Measurements from ENCODE around the gene CASP7.

CASP7 gene

DNA sequence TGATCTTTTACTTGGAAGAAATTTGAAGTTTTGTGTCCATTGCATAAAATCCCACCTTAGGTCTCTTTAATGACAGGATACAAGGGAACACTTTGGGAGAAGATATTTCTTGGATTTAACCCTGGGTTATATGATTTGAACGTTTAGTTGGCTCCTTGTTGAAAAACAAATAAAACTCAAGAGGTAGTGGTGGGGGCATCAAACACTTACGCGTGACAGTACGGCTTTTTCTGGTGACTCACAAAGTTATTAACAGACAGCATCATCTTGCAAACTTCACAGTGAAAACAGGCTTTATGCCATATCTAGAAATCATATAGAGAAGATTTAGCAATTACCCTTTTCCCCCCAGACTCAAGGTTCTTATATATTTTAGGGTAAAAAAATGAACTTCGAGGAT is 16.6 kb upstream of the CASP7 start:
- Histone ChIP-seq H3K27me3 (no peaks in the 10 kb centered on the region), H3K36me3 (no peaks in the 10 kb centered on the region), H3K4me3 (ENCODE audit: low read depth, low read length) (no peak overlapping the region), H3K9me3 (no peaks in the 10 kb centered on the region), H3K4me1 (no peaks in the 10 kb centered on the region)
- no peak for DNase-seq
- TF ChIP-seq, protein P1, sequence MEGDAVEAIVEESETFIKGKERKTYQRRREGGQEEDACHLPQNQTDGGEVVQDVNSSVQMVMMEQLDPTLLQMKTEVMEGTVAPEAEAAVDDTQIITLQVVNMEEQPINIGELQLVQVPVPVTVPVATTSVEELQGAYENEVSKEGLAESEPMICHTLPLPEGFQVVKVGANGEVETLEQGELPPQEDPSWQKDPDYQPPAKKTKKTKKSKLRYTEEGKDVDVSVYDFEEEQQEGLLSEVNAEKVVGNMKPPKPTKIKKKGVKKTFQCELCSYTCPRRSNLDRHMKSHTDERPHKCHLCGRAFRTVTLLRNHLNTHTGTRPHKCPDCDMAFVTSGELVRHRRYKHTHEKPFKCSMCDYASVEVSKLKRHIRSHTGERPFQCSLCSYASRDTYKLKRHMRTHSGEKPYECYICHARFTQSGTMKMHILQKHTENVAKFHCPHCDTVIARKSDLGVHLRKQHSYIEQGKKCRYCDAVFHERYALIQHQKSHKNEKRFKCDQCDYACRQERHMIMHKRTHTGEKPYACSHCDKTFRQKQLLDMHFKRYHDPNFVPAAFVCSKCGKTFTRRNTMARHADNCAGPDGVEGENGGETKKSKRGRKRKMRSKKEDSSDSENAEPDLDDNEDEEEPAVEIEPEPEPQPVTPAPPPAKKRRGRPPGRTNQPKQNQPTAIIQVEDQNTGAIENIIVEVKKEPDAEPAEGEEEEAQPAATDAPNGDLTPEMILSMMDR (IDR thresholded peaks at IDR 0.05; ENCODE audit: low read depth, low read length) = no peak

GRCh38 chr10:113663908-113664307 is 15.8 kb upstream of the CASP7 start, which contains the start of gene NRAP:
TSS of gene NRAP (minus strand) at chr10:113664041. CDS start at chr10:113663882, 159 bp downstream.
- H3K27me3 ChIP-seq = no peaks in the 10 kb centered on the region
- no peaks in the 10 kb centered on the region for H3K4me1 ChIP-seq
- DNase-seq = no peak

DNA sequence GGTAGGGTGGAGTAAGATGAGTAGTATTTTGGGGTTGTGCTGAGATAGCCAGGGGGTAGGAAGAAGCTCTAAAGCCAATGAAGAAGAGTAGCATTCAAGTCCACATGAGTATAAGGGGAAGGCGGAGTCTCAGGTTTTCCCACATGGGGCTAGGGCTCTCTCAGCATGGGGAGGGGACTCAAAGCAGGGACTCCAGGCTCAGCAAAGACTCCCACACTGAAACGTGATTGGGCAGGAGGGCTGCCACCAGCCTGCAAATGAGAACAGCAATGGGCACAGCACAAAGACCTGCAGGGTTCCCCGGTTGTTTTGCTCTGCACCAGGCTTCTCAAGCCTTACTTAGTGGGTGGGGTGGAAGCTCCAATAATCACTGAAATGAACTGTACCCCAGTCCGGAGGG is 14.4 kb upstream of the CASP7 start:
- no peaks in the 10 kb centered on the region for H3K9me3 ChIP-seq
- no peaks in the 10 kb centered on the region for H3K36me3 ChIP-seq
- no peak overlapping the region for H3K4me3 ChIP-seq (ENCODE audit: low read depth, low read length)
- H3K27me3 ChIP-seq = no peaks in the 10 kb centered on the region
- DNase-seq = no peak
- no peaks in the 10 kb centered on the region for H3K4me1 ChIP-seq
- TF ChIP-seq, protein P1 (IDR thresholded peaks at IDR 0.05; ENCODE audit: low read depth, low read length) = no peak

More at GRCh38 chr10:113663908-113664307, 15.8 kb upstream of the CASP7 start, which contains the start of gene NRAP:
- H3K4me3 ChIP-seq (ENCODE audit: low read depth, low read length) = no peak within 1 kb of the TSS
- no peaks in the 10 kb centered on the region for H3K9me3 ChIP-seq
- TF ChIP-seq, protein P1 (IDR thresholded peaks at IDR 0.05; ENCODE audit: low read depth, low read length) = no peak
- H3K36me3 ChIP-seq = no peaks in the 10 kb centered on the region

- DNase-seq = no peak
- Histone ChIP-seq H3K36me3 (no peaks in the 10 kb centered on the region), H3K4me1 (no peaks in the 10 kb centered on the region), H3K27me3 (0 out of 2 replicates have a peak, but pooled peaks cover 2% of the 10 kb centered on the region), H3K9me3 (no peaks in the 10 kb centered on the region), H3K4me3 (ENCODE audit: low read depth, low read length) (no peak overlapping the region)
- TF ChIP-seq, protein P1 (IDR thresholded peaks at IDR 0.05; ENCODE audit: low read depth, low read length) = no peak
Observed at GRCh38 chr10:113665806-113666354, 13.8 kb upstream of the CASP7 start.

GRCh38 chr10:113666682-113667252 is 12.9 kb upstream of the CASP7 start:
- TF ChIP-seq, protein P1 (IDR thresholded peaks at IDR 0.05; ENCODE audit: low read depth, low read length) = no peak
- no peaks in the 10 kb centered on the region for H3K9me3 ChIP-seq
- H3K27me3 ChIP-seq = peaks cover 11% of the 10 kb centered on the region
- no peak overlapping the region for H3K4me3 ChIP-seq (ENCODE audit: low read depth, low read length)
- no peaks in the 10 kb centered on the region for H3K36me3 ChIP-seq
- no peak for DNase-seq
- no peaks in the 10 kb centered on the region for H3K4me1 ChIP-seq
